Fibroblast of skin of right quadriceps (primary cell): ENCODE data around the gene SPDYE18.
"Not testable (repeated sequence)": the region's sequence is repeated elsewhere in the genome, so short reads cannot be mapped to it uniquely, and the experiment has no call there.

ENCODE experiments used
- DNase-seq: peaks from one replicate; pipeline ENCODE4 v3.0.0-alpha.2; 2013

Gene SPDYE18

GRCh38 chr7:77005461-77006057 is 56.8 kb downstream of the SPDYE18 start:
- not testable (repeated sequence) for DNase-seq

GRCh38 chr7:77004151-77004550 is 58.2 kb downstream of the SPDYE18 start:
- DNase-seq, result not testable (repeated sequence)

- not testable (repeated sequence) for DNase-seq
Observed at GRCh38 chr7:77003241-77003640, 59.1 kb downstream of the SPDYE18 start.

DNA sequence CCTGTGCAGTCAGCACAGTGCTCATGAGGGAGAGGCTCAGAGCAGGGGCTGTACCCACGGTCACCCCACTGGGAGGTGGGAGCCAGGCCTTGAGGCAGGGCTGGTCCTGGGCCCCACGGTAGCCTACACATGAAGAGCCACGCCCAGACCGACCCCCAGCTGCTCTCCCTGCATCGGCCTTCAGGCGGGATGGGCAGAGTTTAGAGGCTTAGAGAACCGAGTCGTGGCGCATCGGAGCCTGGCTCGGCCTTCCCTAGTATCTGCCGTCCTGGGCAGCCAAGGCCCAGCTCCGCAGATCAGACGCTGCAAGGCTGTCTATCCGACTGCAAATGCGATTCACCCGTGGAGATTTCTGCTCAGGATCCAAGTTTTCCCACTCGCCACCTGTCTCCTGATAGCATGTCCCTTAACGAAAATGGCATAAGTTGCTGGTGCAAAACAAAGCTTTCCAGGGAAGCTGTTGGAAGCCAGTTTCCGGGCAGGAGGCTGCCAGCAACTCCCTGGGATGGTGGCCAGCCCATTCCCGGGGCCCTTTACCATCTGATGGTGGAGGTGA is 59.6 kb downstream of the SPDYE18 start:
- DNase-seq, result not testable (repeated sequence)

DNA sequence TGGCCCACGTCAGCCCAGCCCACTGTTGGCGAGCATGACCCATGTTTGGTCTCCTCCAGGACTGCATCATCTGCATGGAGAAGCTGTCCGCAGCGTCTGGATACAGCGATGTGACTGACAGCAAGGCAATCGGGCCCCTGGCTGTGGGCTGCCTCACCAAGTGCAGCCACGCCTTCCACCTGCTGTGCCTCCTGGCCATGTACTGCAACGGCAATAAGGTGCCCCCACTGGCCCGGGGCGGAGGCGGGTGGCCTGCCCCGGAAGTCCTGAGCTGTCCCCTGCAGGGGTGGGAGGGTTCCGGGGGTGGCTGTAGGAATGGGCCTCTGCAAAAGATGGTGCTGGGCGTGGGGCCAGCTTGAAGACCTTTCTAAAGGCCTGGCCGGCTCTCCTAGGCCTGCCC is 60.3 kb downstream of the SPDYE18 start:
- not testable (repeated sequence) for DNase-seq
